Mononuclear cell (primary cell): ENCODE measurements around the gene SLC39A1. TPM values are rescaled to one million over a fixed set of nuclear protein-coding genes. Genes with fewer than 3 reads are reported as not detected.

Source experiments
- H3K27me3 ChIP-seq: 2 replicates; pipeline ENCODE4 v1.6.0; 2011; ENCODE audit warnings: low read length, control low read depth; ENCODE audit not compliant: insufficient read depth
- H3K4me1 ChIP-seq: 2 replicates; pipeline ENCODE4 v1.5.1; 2011; ENCODE audit warnings: mild to moderate bottlenecking, low read length, control low read depth; ENCODE audit not compliant: insufficient read depth
- H3K4me3 ChIP-seq: 2 replicates; pipeline ENCODE4 v1.5.1; 2011; ENCODE audit warnings: mild to moderate bottlenecking, low read length, moderate library complexity
- H3K9me3 ChIP-seq: 2 replicates; pipeline ENCODE4 v1.5.1; 2011; ENCODE audit warnings: low read depth, mild to moderate bottlenecking, control low read depth, low read length
- total RNA-seq: library from RNA; depleted of rRNA; stranded (reverse); fragments of >200 nt; gene quantifications from one replicate; pipeline ENCODE4 v1.2.3, GENCODE V29; 2012

SLC39A1 gene
- total RNA-seq, 1 donor, result 15.8 TPM

DNA sequence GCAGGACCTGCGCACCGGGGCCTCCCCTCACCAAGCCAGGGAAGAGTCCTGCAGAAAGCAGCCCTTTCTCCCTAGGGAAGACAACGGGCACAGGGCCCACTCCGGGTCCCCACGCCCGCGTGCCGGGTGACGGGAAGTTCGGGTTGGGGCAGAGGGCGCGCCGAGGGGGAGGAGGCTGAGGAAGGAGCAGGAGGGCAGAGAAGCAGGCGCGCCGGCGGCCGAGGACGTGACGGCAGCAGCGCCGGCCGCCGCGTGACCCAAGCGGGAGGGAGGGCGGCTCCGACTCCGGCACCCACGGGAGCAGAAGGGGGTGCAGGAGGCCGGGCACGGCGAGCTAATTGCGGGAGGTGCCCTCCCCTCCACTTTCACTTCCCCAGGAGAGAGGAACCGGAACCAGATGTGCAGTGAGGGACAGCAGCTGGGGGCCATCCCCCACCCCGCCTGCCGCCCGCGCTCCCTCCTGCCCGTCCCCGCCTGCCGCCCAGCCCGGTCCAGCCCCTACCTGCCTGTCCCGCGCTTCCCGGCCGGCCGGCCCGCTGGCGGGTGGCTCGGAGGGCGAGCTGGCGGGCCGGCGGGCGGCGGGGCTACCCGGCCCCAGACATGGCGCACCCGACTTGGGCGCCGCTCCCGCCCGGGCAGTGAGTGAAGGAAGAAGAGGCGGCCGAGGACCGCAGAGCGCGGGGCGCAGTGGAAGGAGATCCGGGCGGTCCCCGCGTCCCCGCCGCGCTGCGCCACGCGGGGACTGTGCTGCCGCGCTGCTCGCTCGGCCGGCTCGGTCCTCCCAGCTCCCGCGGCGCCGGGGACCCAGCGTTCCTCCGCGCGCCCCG, 17.3 kb downstream of the SLC39A1 start:
- Histone ChIP-seq H3K4me1 (peaks cover 52% of the 10 kb centered on the region), H3K4me3 (peak overlapping the region; percentile 58), H3K27me3 (no peaks in the 10 kb centered on the region), H3K9me3 (no peaks in the 10 kb centered on the region)

DNA sequence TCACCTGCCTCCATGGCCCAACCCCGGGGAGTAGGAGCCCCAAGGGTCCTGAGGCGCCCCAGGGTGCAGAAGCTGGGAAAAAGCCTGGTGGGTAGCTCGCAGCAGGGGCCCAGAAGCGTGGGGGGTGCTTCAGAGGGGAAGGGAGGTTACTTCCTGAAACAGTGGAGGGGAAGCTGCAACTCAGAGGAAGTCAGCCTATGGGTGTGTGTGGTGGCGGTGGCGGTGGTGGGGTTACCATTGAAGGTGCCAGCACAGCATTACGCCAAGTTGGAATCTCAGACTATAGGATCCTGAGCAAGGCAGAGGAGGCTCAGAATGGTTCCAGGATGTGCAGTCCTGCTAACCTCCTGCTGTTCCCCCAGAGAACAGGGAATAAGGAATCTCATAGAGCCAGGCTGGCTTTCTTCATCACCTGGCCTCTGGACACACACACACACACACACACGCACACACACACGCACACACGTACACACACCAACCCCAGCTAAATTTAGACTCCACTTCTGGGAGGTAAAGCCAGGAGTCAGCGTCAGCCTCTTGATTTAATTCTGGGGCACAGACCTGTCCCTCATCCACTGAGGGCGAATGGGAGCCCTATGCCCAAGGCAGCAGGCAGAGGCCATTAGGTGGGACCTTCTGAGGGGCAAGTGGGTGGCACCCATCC, 18.1 kb downstream of the SLC39A1 start:
- Histone ChIP-seq H3K4me1 (peaks cover 52% of the 10 kb centered on the region), H3K4me3 (peak overlapping the region; percentile 58), H3K27me3 (no peaks in the 10 kb centered on the region), H3K9me3 (no peaks in the 10 kb centered on the region)

DNA sequence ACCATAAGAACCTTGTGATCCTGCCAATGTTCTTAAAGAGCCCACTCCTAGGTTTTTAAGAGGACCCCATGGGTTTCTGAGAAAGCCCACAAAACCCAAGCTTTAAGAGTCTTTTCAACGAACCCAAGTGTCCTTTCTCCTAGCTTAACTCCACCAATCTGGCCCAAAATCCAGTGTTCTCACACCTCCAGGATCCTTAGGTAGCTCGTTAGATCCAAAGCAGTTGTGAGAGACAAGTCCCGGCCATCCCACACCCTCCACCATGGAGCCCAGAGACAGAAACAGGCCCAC, 18.6 kb downstream of the SLC39A1 start:
- peak overlapping the region; percentile 58 for H3K4me3 ChIP-seq
- H3K27me3 ChIP-seq, result no peaks in the 10 kb centered on the region
- no peaks in the 10 kb centered on the region for H3K9me3 ChIP-seq
- H3K4me1 ChIP-seq, result peaks cover 52% of the 10 kb centered on the region

DNA sequence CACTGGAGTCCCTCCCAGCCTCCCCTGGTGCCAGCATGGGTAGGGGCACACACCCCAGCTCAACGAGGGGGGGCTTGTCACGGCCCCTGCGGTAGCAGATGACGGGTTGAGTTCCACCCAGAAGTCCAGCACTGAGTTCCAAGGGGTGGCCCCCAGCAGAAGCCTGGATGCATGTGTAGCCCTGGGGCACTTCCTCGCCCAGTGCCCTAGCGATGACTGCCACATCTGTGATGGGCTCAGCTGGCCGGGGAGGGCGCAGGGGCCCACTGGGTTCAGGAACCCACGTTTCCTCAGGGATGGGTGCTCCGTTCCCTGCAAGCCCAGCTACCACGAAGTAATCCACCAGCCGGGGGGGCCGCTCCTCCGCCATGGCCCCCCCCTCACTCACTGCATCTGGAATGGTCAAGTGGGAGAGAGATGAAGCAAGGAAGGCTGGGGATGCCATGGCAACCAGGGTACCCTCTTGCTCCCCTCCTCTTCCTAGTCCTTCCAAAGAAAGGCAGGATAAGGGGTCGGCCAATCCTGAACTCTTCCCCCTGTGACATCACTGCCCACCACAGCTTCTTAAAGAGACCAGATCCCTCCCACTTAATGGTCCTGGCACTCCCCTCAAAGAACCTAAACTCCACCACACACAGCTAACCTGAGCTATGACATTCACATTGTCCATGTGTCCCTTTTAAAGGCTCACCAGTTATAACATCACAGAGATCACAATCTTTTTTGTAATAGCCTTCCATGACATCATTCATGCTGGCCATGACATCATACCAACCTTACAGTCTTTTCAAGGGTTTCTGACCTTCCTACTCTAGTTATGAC, 19.1 kb downstream of the SLC39A1 start:
- H3K9me3 ChIP-seq, result no peaks in the 10 kb centered on the region
- H3K4me1 ChIP-seq, result peaks cover 52% of the 10 kb centered on the region
- H3K27me3 ChIP-seq, result no peaks in the 10 kb centered on the region
- H3K4me3 ChIP-seq, result peak overlapping the region; percentile 58

DNA sequence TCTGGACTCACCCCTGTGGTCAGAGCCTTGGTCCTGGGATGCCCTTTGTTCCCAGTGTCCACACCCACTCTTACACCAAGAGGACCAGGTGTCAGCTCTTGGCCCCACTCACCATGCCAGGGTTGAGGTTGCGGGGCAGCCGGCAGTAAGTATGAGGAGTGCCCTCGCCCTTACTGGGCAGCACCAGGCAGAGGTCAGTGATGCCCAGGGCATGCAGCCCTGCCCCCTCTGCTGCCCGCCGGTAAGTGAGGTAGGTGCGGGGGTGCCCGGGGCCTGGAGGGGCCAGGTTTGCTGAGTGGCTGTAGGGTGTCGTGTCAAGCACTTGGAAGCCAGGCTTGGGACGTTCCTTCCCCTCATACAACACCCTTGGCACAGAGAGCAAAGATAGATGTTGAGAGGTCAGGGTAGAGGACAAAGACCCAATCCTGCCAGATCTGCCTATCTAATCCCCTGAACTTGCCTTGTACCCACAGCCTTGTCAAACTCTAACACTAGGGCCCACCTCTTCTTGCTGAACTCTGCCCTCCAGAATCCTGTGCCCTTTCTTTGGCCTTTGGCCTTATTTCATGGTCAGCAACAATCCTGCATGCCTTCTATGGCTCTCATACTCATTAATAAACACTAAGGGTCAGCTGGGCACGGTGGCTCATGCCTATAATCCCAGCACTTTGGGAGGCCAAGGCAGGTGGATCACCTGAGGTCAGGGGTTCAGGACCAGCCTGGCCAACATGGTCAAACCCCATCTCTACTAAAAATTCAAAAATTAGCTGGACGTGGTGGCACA, 20.4 kb downstream of the SLC39A1 start:
- no peak overlapping the region for H3K4me3 ChIP-seq
- no peaks in the 10 kb centered on the region for H3K9me3 ChIP-seq
- peaks cover 50% of the 10 kb centered on the region for H3K4me1 ChIP-seq
- H3K27me3 ChIP-seq, result no peaks in the 10 kb centered on the region

DNA sequence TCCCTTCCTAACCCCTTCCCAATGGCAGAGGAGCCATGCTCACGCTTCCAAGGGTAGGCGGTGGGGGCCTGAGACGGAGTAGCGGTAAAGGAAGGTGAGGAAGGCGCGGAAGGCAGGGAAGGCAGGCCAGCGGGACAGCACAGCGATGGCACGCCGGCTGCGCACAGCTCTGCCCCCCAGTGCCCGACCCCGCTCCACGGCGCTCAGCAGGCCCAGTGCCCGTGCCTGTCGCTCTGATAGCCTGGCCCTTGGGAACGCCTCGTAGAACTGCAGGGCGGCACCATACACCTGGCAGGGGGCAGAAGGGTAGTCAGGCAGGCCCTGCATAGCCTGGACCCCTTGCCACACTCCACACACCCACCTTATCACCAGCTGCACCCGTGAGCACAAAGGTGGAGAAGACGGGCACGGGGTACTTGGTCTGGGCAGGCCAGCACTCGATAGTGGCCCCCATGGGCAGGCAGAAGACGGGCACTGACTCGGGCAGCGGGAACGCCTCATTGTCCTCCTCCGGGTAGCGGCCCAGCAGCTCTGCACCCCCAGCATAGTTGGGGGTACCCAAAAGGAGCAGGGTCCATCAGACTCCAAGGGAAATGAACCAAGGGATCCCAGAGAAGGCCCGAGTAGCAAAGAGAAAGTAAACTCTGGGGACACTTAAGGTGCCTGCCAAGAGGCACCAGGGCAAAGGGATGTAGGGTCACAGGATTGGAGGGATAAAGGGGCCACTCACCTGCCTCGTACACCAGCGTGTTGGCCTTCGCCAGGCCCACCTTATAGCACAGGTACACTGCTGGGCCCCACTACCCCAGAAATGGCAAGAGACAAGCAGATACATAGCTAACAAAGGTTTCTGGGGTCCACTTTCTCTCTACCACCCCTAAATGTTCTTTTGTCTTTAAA, 21.3 kb downstream of the SLC39A1 start:
- Histone ChIP-seq H3K9me3 (no peaks in the 10 kb centered on the region), H3K27me3 (no peaks in the 10 kb centered on the region), H3K4me3 (no peak overlapping the region), H3K4me1 (peaks cover 41% of the 10 kb centered on the region)

DNA sequence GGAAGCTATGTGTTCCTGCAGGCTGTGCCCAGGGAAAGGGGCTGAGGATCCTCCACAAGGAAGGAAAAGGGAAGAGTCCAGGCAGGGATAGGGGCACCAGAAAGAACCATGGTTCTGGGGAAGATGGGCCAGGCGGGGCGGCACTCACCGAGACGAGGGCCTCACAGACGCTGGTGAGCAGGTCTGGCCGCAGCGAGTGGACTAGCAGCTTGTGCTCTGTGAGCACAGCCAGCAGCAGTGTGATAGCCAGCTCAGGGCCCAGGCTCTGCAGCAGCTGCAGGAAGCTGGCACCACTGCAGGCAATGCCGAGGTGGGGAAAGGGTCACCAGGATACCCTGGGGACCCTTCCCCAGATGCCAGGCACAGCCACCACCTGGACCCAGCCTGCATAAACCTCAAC, 22.6 kb downstream of the SLC39A1 start:
- Histone ChIP-seq H3K4me3 (no peak overlapping the region), H3K4me1 (peaks cover 35% of the 10 kb centered on the region), H3K27me3 (no peaks in the 10 kb centered on the region), H3K9me3 (no peaks in the 10 kb centered on the region)

DNA sequence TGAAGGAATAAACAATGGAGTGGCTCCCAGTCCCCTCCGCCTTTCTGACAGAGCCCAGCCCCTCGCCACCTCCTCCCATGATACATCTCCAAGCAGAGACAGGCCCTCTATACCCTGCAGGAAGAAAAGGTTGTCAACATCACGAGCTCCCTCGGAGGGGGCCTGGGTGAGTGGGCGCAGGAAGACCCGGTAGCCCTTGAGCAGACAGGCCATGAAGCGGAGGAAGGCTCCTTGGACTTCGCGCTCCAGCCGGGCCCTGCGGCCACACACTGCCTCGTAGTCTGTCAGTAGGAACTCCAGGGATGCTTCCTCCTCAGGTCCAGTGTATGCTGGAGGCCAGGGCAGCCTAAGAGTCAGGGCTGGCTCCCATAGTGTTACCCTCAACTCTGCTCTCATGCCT, 23.9 kb downstream of the SLC39A1 start:
- H3K27me3 ChIP-seq, result no peaks in the 10 kb centered on the region
- H3K4me1 ChIP-seq, result peaks cover 31% of the 10 kb centered on the region
- no peak overlapping the region for H3K4me3 ChIP-seq
- H3K9me3 ChIP-seq, result no peaks in the 10 kb centered on the region

DNA sequence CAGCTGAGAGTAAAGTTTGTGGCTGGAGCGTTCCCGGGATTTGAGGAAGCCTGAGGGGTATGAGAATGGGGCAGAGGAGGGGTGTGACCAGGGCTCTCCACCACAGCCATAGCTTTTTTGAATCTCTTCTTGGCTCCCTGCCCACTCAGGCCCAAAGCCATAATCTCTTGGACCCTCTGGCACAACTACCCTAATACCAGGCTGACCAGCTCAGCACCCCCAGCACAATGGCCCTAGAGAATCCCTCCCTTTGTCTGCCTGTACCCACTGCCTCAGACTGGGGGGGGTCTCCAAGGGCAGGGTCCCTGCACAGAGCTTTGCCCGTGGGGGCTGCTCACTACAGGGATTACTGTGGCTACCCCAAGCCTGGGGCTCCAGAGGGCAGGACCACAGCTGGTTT, 24.3 kb downstream of the SLC39A1 start:
- Histone ChIP-seq H3K4me3 (no peak overlapping the region), H3K4me1 (peaks cover 26% of the 10 kb centered on the region), H3K27me3 (no peaks in the 10 kb centered on the region), H3K9me3 (no peaks in the 10 kb centered on the region)

DNA sequence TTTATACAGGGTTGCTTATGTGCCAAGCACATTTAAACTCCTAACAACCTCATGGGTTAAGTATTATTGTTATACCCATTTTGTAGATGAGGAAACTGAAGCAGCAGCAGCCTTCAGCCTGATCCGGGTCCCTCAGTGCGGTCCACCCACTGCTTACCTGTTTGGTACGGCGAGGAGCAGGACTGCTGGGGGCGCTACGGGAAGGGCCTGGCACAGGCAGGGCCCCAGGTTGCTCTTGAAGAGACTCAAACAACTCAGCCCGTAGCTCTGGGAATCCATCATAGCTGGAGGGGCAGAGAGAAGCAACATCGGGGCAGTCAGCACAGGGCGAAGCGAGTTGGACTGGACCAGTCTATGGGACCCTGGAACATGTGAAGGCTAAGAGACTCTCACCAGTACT, 26.0 kb downstream of the SLC39A1 start:
- Histone ChIP-seq H3K27me3 (no peaks in the 10 kb centered on the region), H3K9me3 (no peaks in the 10 kb centered on the region), H3K4me1 (peaks cover 10% of the 10 kb centered on the region), H3K4me3 (no peak overlapping the region)

DNA sequence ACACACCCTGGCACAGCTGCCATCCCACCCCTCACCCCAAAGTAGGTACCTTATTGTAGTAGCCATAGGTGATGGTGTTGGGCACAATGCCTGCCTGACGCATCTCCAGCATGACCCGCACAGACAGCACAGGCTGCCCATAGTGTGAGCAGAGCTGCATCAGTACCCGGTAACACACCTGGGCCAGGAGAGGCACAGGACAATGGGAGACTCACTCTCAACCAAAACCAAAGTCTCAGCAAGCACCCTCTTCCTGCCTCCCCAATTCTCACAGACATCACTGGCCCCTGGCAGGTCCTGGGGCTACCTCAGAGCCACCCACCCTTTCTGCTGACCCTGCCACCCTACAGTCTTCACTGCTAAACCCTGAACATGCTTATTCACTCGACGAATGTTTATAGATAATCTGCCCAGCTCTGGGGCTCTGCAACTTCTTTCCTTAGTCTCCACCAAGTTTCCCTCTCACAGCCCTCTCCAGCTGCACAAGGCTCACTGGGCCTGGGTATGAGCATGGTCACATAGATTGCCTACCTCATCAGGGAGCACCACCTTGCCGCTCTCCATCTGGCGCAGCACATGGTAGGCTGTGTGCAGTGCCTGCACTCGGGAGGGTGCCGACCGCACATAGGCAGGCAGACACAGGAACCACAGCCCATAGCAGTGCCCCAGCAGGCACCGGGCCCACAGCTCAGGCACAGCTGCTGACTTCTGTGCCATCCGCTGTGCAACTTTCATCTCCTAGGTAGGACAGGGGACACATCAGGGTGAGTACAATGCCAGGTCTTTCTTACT, 27.1 kb downstream of the SLC39A1 start:
- no peak overlapping the region for H3K4me3 ChIP-seq
- no peaks in the 10 kb centered on the region for H3K27me3 ChIP-seq
- H3K9me3 ChIP-seq, result no peaks in the 10 kb centered on the region
- H3K4me1 ChIP-seq, result no peaks in the 10 kb centered on the region

DNA sequence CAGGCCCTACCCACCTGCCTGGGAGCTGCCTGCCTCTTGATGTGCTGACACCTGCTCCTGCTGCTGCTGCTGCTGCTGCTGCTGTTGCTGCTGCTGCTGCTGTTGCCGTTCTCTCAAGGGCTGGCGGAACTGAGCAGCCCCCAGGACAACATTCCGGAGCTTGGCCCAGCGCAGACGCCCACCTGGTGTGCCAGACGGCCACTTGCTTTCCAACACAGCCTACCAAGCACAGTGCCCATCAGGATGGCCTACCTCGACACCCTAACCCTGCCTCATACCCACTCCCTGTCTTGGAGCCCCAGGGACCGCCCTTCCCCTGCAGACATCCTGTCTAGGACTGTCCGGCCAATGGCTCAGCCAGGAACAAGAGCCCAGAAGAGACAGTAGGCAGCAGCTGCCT, 28.6 kb downstream of the SLC39A1 start:
- H3K27me3 ChIP-seq, result no peaks in the 10 kb centered on the region
- H3K9me3 ChIP-seq, result no peaks in the 10 kb centered on the region
- H3K4me1 ChIP-seq, result no peaks in the 10 kb centered on the region
- H3K4me3 ChIP-seq, result no peak overlapping the region

DNA sequence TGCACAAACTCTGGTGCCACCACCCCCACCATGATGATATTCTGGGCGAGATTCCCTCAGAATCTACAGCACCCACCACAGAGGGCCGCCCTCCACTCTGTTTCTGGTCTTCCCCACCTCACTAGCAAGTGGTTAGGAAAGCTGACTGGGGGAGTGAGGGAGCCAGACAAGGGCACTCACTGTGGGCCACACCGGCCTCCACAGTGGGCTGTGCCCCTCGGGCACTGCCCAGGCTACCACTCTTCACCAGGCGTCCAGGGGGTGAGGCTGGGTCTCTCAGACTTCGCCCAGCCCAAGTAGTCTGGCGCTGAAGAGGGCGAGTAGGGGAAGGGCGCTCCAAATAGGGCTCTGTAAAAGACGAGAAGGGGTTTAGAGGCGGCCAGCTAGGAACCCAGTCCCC, 29.4 kb downstream of the SLC39A1 start:
- Histone ChIP-seq H3K4me1 (no peaks in the 10 kb centered on the region), H3K9me3 (no peaks in the 10 kb centered on the region), H3K27me3 (no peaks in the 10 kb centered on the region), H3K4me3 (no peak overlapping the region)
